GM23338 (cell line): ENCODE measurements around the gene AKAP8L. TPM values are rescaled to one million over a fixed set of nuclear protein-coding genes. Genes with fewer than 3 reads are reported as not detected.
"Not testable (repeated sequence)": the region's sequence is repeated elsewhere in the genome, so short reads cannot be mapped to it uniquely, and the experiment has no call there.

ENCODE experiments used
- ATAC-seq: fragments of 200-7000 bp; cut with Tn5 transposase; 3 replicates; pipeline ENCODE4 v1.9.1; 2020
- DNase-seq: peaks from one replicate; pipeline ENCODE4 v3.0.0-alpha.2; 2015; ENCODE audit warnings: low spot score
- H2AFZ ChIP-seq: fragments of 200-600 bp; sonication (generic); 2 replicates; pipeline ENCODE4 v1.8.0; 2016; ENCODE audit warnings: antibody characterized with exemption, mild to moderate bottlenecking, moderate library complexity
- H3F3A ChIP-seq: fragments of 200-600 bp; sonication (generic); replicated peaks from 2 replicates; pipeline ENCODE4 v1.8.0; 2017; ENCODE audit warnings: antibody characterized with exemption, mixed run types, low read depth
- H3K27ac ChIP-seq: fragments of 200-600 bp; sonication (generic); 2 replicates; pipeline ENCODE4 v1.6.1; 2016; ENCODE audit warnings: low read depth
- H3K27me3 ChIP-seq: fragments of 200-600 bp; sonication (generic); 2 replicates; pipeline ENCODE4 v1.8.0; 2016; ENCODE audit warnings: mild to moderate bottlenecking, mixed run types, moderate library complexity; ENCODE audit not compliant: insufficient read depth
- H3K36me3 ChIP-seq: fragments of 200-600 bp; sonication (generic); 2 replicates; pipeline ENCODE4 v1.8.0; 2016; ENCODE audit warnings: mild to moderate bottlenecking; ENCODE audit not compliant: insufficient read depth
- H3K4me1 ChIP-seq: fragments of 200-600 bp; sonication (generic); 2 replicates; pipeline ENCODE4 v1.8.0; 2016; ENCODE audit warnings: mild to moderate bottlenecking, moderate library complexity; ENCODE audit not compliant: insufficient read depth
- H3K4me2 ChIP-seq: fragments of 200-600 bp; sonication (generic); 2 replicates; pipeline ENCODE4 v1.7.1; 2017; ENCODE audit warnings: mixed run types
- H3K4me3 ChIP-seq: fragments of 200-600 bp; sonication (generic); 2 replicates; pipeline ENCODE4 v1.6.1; 2016; ENCODE audit warnings: mixed run types
- H3K79me2 ChIP-seq: fragments of 200-600 bp; sonication (generic); replicated peaks from 2 replicates; pipeline ENCODE4 v1.8.0; 2017; ENCODE audit warnings: mild to moderate bottlenecking; ENCODE audit not compliant: insufficient read depth
- H3K9me2 ChIP-seq: fragments of 200-600 bp; sonication (generic); 2 replicates; pipeline ENCODE4 v1.8.0; 2017; ENCODE audit not compliant: insufficient read depth
- H4K20me1 ChIP-seq: fragments of 200-600 bp; sonication (generic); replicated peaks from 2 replicates; pipeline ENCODE4 v1.8.0; 2017; ENCODE audit warnings: mild to moderate bottlenecking; ENCODE audit not compliant: insufficient read depth
- H3K27ac Mint-ChIP-seq: 2 replicates; pipeline ENCODE4 v1.8.0; 2020; ENCODE audit warnings: inconsistent platforms, mild to moderate bottlenecking, moderate library complexity, mixed read lengths
- H3K27me3 Mint-ChIP-seq: 3 replicates; pipeline ENCODE4 v1.8.0; 2022; ENCODE audit warnings: low read depth, mild to moderate bottlenecking, moderate library complexity, mixed read lengths, inconsistent platforms; ENCODE audit not compliant: insufficient read depth, poor library complexity
- H3K36me3 Mint-ChIP-seq: 3 replicates; pipeline ENCODE4 v1.8.0; 2021; ENCODE audit warnings: low read depth, mild to moderate bottlenecking, inconsistent platforms, moderate library complexity, mixed read lengths
- H3K4me1 Mint-ChIP-seq: 3 replicates; pipeline ENCODE4 v1.8.0; 2020; ENCODE audit warnings: mild to moderate bottlenecking, inconsistent platforms, mixed read lengths
- H3K4me3 Mint-ChIP-seq: 3 replicates; pipeline ENCODE4 v1.8.0; 2021; ENCODE audit warnings: moderate library complexity, mild to moderate bottlenecking, inconsistent platforms, mixed read lengths
- H3K9me3 Mint-ChIP-seq: 3 replicates; pipeline ENCODE4 v1.8.0; 2020; ENCODE audit warnings: moderate library complexity, mild to moderate bottlenecking, inconsistent platforms, mixed read lengths
- CREB1 ChIP-seq: fragments of 250-450 bp; sonication (Bioruptor Pico); IDR thresholded peaks from 2 replicates; pipeline ENCODE4 v1.5.0; 2020; ENCODE audit warnings: low read depth, mild to moderate bottlenecking, moderate library complexity
- CTCF ChIP-seq, 2 experiments: fragments of 200-600 bp in 1 of 2; sonication (generic) in 1 of 2; conservative IDR thresholded peaks; 2 replicates each; pipeline versions ENCODE4 v1.5.1 to v1.6.1; 2016 to 2017; ENCODE audit warnings: antibody characterized with exemption in 2 of 2, low read depth in 2 of 2, mild to moderate bottlenecking in 2 of 2, moderate library complexity in 1 of 2
- EZH2 ChIP-seq: fragments of 200-600 bp; sonication (generic); IDR thresholded peaks from one replicate; pipeline ENCODE4 v1.8.0; 2017; ENCODE audit warnings: antibody characterized with exemption, mild to moderate bottlenecking, low read depth; ENCODE audit not compliant: unreplicated experiment
- JUNB ChIP-seq: IDR thresholded peaks from one replicate; pipeline ENCODE4 v1.6.1; 2016; ENCODE audit warnings: antibody characterized with exemption; ENCODE audit not compliant: unreplicated experiment
- NANOG ChIP-seq: IDR thresholded peaks from 2 replicates; pipeline ENCODE4 v1.6.1; 2016; ENCODE audit warnings: antibody characterized with exemption, borderline replicate concordance
- POLR2AphosphoS5 ChIP-seq: IDR thresholded peaks from 2 replicates; pipeline ENCODE4 v1.6.1; 2016; ENCODE audit warnings: antibody characterized with exemption, low read depth
- REST ChIP-seq: IDR thresholded peaks from one replicate; pipeline ENCODE4 v1.6.1; 2018; ENCODE audit warnings: antibody characterized with exemption; ENCODE audit not compliant: unreplicated experiment
- STAT1 ChIP-seq: IDR thresholded peaks from one replicate; pipeline ENCODE4 v1.6.1; 2016; ENCODE audit warnings: antibody characterized with exemption; ENCODE audit not compliant: unreplicated experiment
- ZNF331 ChIP-seq: fragments of 250-450 bp; sonication (Bioruptor Pico); IDR thresholded peaks from 2 replicates; pipeline ENCODE4 v1.5.0; 2020; ENCODE audit warnings: low read depth, mild to moderate bottlenecking, moderate library complexity
- ZNF462 ChIP-seq: fragments of 250-450 bp; sonication (Bioruptor Pico); IDR thresholded peaks from 2 replicates; pipeline ENCODE4 v1.5.0; 2020; ENCODE audit warnings: mild to moderate bottlenecking, moderate library complexity
- polyA plus RNA-seq: library from polyadenylated mRNA; unstranded; fragments of >200 nt; fragmentation: Nextera tagmentation; extraction: Ambion mirVana; gene quantifications from 2 replicates; pipeline ENCODE4 v1.2.1, GENCODE V29; 2016
- total RNA-seq: library from RNA; depleted of rRNA; stranded (reverse); fragments of >200 nt; shearing (Covaris generic); gene quantifications from 2 replicates; pipeline ENCODE4 v1.2.3, GENCODE V29; 2014

AKAP8L gene
- total and polyA plus RNA-seq, 2 experiments from 2014 or later: 78.8 to 165 TPM

GRCh38 chr19:15396436-15396835 lies 22.4 kb downstream of the AKAP8L start (continued):
- TF ChIP-seq ZNF462 (CRISPR knock-in tag) (no peak), POLR2AphosphoS5 (no peak), STAT1 (no peak), NANOG (no peak), JUNB (no peak), REST (no peak), CTCF (conservative IDR thresholded peaks at IDR 0.05; ENCODE audit: low read depth in 2 of 2) (no peak), ZNF331 (CRISPR knock-in tag) (no peak), EZH2 (no peak), CREB1 (no peak)

- H3F3A ChIP-seq, H3K27ac Mint-ChIP-seq, H3K4me1 ChIP-seq, H3K27ac ChIP-seq, H3K4me3 Mint-ChIP-seq, H3K27me3 Mint-ChIP-seq, H2AFZ ChIP-seq, H3K9me2 ChIP-seq, H3K4me3 ChIP-seq, DNase-seq, H3K4me2 ChIP-seq, H3K27me3 ChIP-seq, H3K9me3 Mint-ChIP-seq, H3K4me1 Mint-ChIP-seq, ATAC-seq: not testable (repeated sequence)
- peaks cover 23% of the 10 kb centered on the region for H3K36me3 ChIP-seq
- H3K36me3 Mint-ChIP-seq: peaks cover 77% of the 10 kb centered on the region
- peaks cover 39% of the 10 kb centered on the region for H3K79me2 ChIP-seq
- peaks cover 13% of the 10 kb centered on the region for H4K20me1 ChIP-seq
Measured at GRCh38 chr19:15395251-15395650, 23.5 kb downstream of the AKAP8L start.
